HG02798 (cell line): ENCODE measurements around the gene PUM1.
"Not testable (repeated sequence)": the region's sequence is repeated elsewhere in the genome, so short reads cannot be mapped to it uniquely, and the experiment has no call there.

Experiments used
- ATAC-seq: cut with Tn5 transposase; IDR thresholded peaks from one replicate; pipeline ENCODE4 v1.9.1; 2021; ENCODE audit warnings: mild to moderate bottlenecking; ENCODE audit not compliant: unreplicated experiment, poor library complexity

Gene PUM1

GRCh38 chr1:30998887-30999286 is 66.6 kb downstream of the PUM1 start:
- ATAC-seq = no peak

DNA sequence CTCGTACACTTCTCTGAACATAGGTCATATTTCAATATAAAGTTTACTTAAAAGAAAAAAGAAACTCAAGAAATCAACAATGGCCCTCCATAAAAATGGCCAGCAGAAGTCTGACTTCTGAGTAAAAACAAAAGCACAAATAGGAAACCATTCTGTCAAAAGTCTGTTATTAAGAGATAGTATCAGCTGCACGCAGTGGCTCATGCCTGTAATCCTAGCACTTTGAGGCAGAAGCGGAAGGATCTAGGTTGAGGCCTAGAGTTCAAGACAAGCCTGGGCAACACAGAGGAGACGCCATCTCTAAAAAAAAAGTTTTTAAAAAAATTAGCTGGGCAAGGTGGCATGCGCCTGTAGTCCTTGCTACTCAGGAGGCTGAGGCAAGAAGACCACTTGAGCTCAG is 67.3 kb downstream of the PUM1 start:
- no peak for ATAC-seq

GRCh38 chr1:30997463-30998057 is 68.0 kb downstream of the PUM1 start:
- no peak for ATAC-seq

GRCh38 chr1:30995990-30996612 is 69.4 kb downstream of the PUM1 start:
- ATAC-seq = no peak

- ATAC-seq = no peak
These were observed 73.5 kb downstream of the PUM1 start for GRCh38 chr1:30991862-30992606.

GRCh38 chr1:30990591-30990990 is 74.9 kb downstream of the PUM1 start:
- ATAC-seq = no peak

GRCh38 chr1:30988045-30988444 is 77.5 kb downstream of the PUM1 start:
- no peak for ATAC-seq

- ATAC-seq = no peak
These were observed 78.8 kb downstream of the PUM1 start for GRCh38 chr1:30986755-30987154.

DNA sequence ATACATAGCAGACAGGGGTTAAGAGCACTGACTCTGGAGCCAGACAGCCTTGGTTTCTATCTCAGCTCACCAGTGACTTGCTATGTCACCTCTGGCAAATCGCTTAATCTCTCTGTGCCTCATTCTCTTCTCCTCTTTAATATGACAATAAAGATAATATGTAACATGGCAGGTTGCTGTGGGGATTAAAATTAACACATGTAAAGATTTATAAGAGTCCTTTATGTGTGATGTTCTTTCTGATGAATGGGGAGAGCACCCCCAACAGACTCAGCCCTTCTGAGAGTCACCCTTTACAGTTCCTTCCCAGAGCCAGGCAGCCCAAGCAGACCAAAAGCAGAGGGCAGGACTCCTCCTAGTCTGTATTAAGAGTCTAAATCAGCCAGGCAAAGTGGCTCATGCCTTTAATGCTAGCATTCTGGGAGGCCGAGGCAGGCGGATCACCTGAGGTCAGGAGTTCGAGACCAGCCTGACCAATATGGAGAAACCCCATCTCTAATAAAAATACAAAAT is 80.5 kb downstream of the PUM1 start:
- no peak for ATAC-seq

DNA sequence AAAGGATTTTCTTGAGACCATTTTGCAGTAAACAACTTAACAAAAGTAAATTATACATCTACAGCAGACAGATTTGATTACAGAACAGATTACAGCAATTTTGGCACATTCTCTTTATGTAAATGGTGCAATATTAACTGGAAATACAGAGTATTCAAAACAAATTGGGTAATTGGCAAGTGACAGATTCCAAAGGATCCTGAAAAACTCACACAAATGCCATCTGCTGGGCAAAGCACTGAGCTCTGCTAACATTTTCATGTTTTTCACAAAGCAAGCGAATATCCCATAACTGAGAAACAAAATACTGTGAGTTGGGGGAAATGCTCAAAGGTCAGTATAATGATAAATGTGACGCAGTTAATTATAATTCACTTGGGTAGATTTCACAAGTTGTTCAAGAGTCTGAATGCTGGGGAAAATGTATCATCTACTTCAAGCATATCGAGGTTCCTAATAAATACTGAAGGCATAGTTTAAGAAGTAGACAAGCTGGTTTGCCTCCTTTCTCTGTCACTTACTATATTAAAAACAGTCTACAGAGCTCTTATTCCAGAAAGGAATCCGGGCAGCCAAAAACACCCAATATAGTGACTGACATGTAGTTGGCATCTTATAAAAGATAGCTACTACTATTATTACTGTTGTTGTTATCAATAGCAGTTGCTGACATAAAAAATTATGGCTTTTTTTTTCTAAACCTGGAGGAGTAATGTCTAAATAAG is 81.2 kb downstream of the PUM1 start:
- no peak for ATAC-seq

- no peak for ATAC-seq
These were observed 82.6 kb downstream of the PUM1 start for GRCh38 chr1:30982937-30983336.

DNA sequence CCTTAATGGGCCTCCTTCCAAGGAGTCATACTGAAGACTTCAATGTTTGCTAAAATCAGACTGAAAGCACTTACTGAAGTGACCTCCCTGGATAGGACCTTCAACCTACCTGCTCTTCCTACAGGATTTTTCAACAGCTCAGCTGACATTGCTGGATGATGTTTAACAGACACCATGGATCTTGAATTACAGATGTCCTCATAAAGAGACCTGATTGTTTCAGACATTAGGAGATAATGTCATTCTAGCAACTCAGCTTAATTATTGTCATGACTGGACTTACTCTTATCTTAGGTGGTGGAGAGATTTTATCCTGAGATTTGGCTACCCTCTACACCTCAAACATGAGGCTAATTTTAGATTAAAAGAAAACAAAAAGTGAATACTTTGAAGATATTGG is 83.1 kb downstream of the PUM1 start:
- no peak for ATAC-seq

- no peak for ATAC-seq
These were observed 84.3 kb downstream of the PUM1 start for GRCh38 chr1:30981172-30981571.

GRCh38 chr1:30977511-30977910 is 88.0 kb downstream of the PUM1 start:
- no peak for ATAC-seq

- no peak for ATAC-seq
These were observed 88.4 kb downstream of the PUM1 start for GRCh38 chr1:30977105-30977504.

DNA sequence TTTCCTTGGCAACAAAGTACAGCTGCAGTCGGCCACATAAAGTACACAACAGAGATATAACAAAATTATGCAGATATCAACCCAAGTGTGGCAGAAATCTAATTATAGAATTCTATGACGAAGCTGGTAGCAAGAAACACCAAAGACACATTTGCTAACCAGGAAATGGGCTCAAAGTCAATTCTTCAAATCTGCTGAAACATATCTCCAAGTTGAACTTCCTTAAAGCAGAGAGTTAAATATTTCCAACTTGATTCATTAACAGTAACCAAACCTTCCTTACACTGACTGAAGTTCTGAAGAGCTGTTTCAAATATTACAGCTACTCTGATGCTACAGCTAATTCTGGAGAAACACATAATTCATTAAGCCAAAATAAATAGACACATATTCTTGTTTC is 89.4 kb downstream of the PUM1 start:
- ATAC-seq = no peak

DNA sequence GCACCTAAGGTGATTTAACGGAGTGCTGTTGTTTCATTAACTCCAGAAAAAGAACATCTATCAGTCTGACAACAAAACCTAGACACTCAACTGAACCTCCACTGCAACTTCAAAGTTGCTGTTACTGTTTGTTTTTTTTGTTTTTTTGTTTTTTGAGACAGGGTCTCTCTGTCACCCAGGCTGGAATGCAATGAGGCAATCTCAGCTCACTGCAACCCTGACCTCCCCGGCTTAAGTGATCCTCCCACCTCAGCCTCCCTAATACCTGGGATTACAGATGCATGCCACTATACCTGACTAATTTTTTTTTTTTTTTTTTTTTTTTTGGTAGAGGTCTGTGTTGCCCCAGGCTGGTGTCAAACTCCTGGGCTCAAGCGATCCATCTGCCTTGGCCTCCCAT is 90.3 kb downstream of the PUM1 start:
- no peak for ATAC-seq

- no peak for ATAC-seq
These were observed 91.0 kb downstream of the PUM1 start for GRCh38 chr1:30974536-30974935.

GRCh38 chr1:30972349-30972748 is 93.2 kb downstream of the PUM1 start:
- ATAC-seq = not testable (repeated sequence)

- ATAC-seq = no peak
These were observed 94.0 kb downstream of the PUM1 start for GRCh38 chr1:30971496-30971895.

GRCh38 chr1:30969903-30970302 is 95.6 kb downstream of the PUM1 start:
- no peak for ATAC-seq
